ENCODE results near the gene C2orf80.
"Not testable (repeated sequence)": the region's sequence is repeated elsewhere in the genome, so short reads cannot be mapped to it uniquely, and the experiment has no call there.

C2orf80 gene

GRCh38 chr2:208189810-208190503, at the start of gene C2orf80:
TSS of gene C2orf80 (minus strand) at chr2:208190030. CDS start at chr2:208186986, 3,044 bp downstream.
- DNase-seq: no peak

DNA sequence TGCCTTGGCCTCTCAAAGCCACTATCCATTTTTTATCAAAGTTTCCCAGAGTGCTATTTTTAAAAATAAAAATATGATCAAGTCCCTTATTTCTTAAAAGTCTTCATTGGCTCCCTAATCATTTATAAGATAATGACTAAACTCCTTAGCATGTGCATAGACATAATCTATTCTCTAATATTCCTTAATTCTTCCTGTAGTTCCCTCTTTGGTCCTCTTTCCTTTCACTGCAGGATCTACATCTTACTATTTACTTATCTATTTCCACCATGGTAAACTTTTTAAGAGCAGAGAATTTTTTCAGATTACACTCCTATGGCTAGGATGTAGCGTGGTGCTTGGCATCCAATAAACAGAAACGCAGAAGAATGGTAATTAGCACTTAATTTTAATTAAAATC, 46.0 kb upstream of the C2orf80 start:
- no peak for DNase-seq

- DNase-seq: no peak
These were observed 45.0 kb upstream of the C2orf80 start for GRCh38 chr2:208234786-208235185.

GRCh38 chr2:208228476-208228875, 38.6 kb upstream of the C2orf80 start:
- no peak for DNase-seq

- DNase-seq: no peak
These were observed 37.9 kb upstream of the C2orf80 start for GRCh38 chr2:208227581-208228232.

DNA sequence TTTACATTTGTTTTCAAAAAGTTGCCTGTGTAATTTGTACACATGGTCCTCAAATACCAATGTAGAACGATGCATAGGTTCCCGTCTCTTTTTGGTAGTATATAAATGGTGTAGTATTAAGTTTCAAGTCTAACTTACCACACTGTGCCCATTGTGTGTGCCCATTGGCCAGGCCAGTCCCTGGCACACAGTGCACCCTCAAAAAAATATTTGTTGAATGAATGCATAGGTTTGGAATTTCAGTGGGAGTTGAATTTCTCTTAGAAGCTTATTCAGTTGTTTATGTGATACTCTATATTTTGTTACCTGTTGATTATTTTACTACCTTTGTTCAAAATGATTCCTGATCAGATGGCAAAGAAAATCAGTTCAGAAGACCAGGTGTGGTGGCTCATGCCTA, 35.0 kb upstream of the C2orf80 start:
- DNase-seq: no peak

GRCh38 chr2:208222351-208222750, 32.5 kb upstream of the C2orf80 start:
- no peak for DNase-seq

- DNase-seq: not testable (repeated sequence)
These were observed 32.0 kb upstream of the C2orf80 start for GRCh38 chr2:208221873-208222272.

DNA sequence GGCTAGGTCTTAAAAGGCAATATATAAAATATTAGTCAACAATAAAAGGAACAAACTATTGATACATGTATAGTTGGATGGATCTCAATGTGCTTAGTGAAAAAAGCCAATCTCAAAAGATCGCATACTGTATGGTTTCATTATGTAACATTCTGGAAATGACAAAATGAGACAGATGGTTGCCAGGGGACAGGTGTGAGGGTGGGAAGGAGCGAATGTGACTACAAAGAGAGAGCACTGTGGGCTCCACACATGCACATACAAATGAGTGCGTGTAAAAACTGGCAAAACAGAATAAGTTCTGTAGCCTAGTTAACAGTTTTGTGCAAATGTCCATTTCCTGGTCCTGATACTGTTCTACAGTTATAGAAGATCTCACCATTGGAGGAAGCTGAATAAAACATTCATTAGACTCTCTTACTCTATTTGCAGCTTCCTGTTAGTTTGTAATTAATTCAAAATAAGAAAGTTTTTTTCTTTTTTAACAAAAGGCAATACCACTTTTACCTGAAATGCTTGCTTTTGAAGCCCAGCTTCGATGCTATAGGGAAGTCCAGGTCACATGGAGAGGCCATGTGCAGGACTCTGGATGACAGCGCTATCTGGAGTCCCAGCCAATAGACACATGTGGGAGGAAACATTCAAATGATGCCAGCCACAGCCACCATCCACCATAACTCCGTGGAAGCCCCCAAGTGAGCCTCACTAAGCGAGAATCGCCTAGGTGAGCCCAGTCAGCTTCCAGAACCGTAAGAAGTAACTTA, 21.0 kb upstream of the C2orf80 start:
- no peak for DNase-seq

- no peak for DNase-seq
These were observed 18.7 kb upstream of the C2orf80 start for GRCh38 chr2:208208335-208209085.

GRCh38 chr2:208207769-208208168, 17.9 kb upstream of the C2orf80 start:
- no peak for DNase-seq

DNA sequence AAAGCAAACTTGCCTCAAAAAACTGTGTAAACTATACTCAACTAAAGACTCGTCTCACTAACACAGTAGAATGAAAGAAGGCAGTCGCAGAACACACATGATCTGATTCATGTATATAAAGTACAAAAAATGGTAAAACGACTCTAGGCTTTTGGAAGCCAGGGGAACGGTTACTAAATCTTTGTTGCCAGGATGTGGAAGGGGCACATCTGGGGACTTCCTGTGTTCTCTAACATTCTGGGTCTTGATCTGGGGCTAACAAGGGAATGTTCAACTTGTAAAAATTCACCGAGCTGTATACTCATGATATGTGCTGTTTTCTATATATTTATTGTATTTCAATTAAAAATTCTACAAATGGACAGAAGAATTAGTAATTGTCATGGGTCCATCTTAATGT, 14.3 kb upstream of the C2orf80 start:
- DNase-seq: no peak

- no peak for DNase-seq
These were observed 5.7 kb upstream of the C2orf80 start for GRCh38 chr2:208195531-208195930.

DNA sequence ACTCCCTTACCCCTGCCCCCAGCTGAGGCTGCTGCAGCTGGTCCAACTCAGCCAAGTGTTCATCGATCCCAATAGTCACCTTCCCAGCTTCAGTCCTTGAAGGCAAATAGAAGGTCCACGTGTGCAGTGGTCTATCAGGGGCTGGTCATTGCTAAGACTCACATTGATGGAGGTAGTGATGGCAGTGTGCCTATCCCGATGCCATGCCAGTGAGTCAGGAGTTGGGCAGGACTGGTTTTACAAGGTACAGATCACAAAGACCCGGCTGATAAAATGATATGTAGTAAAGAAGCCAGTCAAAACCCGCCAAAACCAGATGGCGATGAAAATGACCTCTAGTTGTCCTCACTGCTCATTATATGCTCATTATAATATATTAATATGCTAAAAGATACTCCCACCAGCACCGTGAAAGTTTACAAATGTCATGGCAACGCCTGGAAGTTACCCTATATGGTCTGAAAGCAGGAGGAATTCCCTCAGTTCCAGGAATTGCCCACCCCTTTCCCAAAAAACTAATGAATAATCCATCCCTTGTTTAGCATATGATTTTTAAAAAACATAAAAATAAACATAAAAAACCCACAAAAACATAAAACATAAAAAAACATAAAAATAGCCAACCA, 2.9 kb upstream of the C2orf80 start:
- DNase-seq: no peak

- DNase-seq: no peak
These were observed 591 bp downstream of the C2orf80 start for GRCh38 chr2:208189069-208189809.

- DNase-seq: no peak
These were observed 2.9 kb downstream of the C2orf80 start for GRCh38 chr2:208186893-208187292.

DNA sequence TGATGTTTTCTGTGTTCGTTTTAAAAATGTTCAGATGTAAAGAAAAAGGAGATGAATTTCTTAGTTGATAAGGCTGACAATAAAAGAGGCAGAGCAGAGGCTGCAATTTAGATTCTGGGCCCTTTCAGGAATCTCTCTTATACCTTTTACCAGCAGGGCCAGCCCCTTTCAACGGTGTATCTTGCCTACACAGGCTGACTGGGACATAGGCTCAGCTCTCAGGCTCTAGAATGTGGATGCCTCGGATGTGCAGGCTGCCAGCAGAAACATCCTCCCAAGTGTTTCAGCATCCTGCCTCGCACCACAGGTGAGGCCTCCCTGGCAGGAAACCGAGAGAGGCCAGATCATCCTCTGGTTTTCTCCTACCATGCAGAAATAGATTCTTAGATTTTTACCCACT, 3.4 kb downstream of the C2orf80 start:
- no peak for DNase-seq

DNA sequence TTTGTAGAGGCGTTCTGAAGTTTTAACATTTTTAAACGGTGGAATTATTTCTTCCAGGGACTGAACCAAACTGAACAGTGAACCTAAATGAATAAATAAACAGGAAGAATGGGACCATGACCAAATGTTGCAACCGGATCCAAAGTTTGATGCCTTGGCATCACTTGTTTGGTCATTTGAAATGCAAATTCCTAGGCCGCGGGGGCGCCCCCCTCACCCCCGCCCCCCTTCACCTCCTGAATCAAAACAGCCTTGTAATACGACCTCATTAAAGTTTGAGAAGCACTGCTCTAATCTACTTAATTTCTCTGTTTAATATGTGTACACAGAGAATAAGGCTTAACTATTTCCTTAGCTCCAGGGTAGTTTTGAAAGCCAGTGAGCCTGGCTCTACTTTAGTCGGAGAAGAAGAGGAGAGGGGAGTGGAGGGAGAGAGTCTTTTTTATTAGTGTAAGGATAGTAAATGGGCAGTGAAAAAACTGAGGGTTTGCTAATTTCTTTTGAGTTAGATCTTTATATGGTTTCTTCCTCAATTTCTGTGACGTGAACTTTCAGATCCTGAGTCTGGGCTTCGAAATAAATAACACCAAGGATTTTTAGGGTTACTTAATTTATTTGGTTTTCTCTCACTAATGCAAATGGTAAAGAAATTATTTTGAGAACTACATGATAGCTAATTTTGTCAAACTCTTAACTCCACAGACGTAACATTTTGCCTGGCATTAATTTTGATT, 5.7 kb downstream of the C2orf80 start:
- no peak for DNase-seq

DNA sequence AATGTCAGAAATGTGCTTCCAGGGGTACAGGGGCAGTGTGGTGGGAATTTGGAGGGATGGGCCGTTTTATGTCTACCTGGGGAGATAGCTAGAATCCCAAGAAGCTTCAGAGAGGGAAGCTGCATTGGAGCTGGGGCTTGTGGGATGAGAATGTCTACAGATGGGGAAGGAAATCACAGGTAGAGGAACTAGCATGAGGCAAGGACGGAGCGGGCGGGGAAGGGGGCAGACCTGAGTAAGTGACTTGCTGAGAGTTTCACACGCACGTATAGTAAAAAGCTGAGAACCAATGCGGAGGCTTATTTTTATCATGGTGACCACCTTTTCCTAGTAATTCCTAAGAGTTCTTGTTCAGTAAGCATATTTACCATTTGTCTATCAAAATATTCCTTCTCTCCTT, 6.3 kb downstream of the C2orf80 start:
- DNase-seq: no peak

DNA sequence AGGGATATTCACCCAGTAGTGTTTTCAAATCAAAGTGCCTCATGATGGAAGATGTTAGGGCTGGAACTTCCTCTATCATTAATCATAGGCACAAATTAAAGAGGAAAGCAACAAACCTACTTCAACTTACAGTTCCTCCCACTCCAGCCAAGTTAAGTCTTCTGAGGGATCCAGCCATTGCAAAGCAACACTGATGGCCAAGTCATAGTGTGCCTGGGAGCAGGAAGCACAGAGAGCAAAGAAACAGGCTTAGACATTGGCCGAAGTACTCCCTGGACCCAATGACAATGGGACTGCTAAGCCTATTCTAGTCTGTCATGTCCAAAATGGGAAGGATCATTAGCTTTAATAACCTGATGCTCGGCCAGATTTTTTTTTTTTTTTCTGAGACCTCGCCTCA, 7.0 kb downstream of the C2orf80 start:
- no peak for DNase-seq

DNA sequence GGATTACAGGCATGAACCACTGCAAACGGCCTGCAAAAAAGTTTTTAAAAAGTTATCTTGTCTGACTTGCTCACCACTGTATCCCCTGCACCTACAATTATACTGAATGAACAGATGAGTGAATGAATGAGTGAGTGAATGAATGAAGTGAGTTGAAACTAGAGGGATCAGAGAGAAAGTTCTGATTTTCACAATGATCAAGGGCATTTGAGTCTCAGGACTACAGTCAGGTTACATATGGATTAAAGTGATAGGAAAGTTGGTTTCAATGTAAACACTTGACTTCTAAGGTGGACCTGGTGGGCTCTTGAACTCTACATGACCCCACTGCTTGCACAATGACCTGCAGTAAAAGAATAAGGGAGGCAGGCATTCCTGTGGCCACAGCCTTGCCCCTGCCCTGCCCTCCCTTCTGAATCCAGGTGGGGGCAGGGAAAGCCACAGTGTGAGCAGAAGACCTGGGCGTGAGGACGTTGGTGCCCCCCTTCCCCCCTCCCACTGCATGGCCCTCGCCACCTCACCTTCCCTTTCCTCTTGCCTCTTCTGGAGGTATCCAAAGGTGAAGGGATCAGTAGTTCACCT, 10.7 kb downstream of the C2orf80 start:
- no peak for DNase-seq

Measured in NK-92 treated with Interleukin-12 subunit alpha and Interleukin-12 subunit beta, amount 100 ng/mL, for 24 hours (cell line).